SK-N-SH (cell line): ENCODE measurements around the gene SPINT1. TPM values are rescaled to one million over a fixed set of nuclear protein-coding genes. Genes with fewer than 3 reads are reported as not detected.

Source experiments
- CTCF ChIA-PET: fragments of 300-600, 350-600 bp; formaldehyde crosslinking; extraction: SDS; loops from one replicate; lab custom pipeline; 2021; lab: Yijun Ruan, JAX
- POLR2A ChIA-PET: fragments of 350-600 bp; sonication (Branson Sonifier 250); formaldehyde crosslinking; extraction: SDS; loops from one replicate; lab custom pipeline; 2020; ENCODE audit warnings: antibody characterized with exemption, inconsistent platforms; lab: Yijun Ruan, JAX
- DNase-seq: peaks from one replicate; pipeline ENCODE4 v3.0.0; 2012
- H2AFZ ChIP-seq: fragments of 200-600 bp; sonication (generic); 2 replicates; pipeline ENCODE4 v1.8.1; 2016; ENCODE audit warnings: antibody characterized with exemption, mild to moderate bottlenecking, low read depth
- H3F3A ChIP-seq: fragments of 200-600 bp; sonication (generic); replicated peaks from 2 replicates; pipeline ENCODE3; 2016; ENCODE audit warnings: antibody characterized with exemption, mild to moderate bottlenecking; ENCODE audit not compliant: insufficient read depth
- H3K27ac ChIP-seq, 2 experiments: fragments of 200-500 bp in 1 of 2; fragments of 200-600 bp in 1 of 2; sonication (Bioruptor generic) in 1 of 2; sonication (generic), shearing (Covaris generic) in 1 of 2; 2 replicates each; pipeline versions ENCODE4 v1.5.1 to v1.6.1; 2014 to 2016; ENCODE audit warnings: low read depth in 2 of 2, inconsistent platforms in 1 of 2, low read length in 1 of 2, mild to moderate bottlenecking in 1 of 2, mixed read lengths in 1 of 2
- H3K27me3 ChIP-seq: fragments of 200-600 bp; sonication (generic), shearing (Covaris generic); 2 replicates; pipeline ENCODE4 v1.6.1; 2016; ENCODE audit warnings: mixed run types; ENCODE audit not compliant: insufficient read depth
- H3K36me3 ChIP-seq, 2 experiments: fragments of 200-500 bp in 1 of 2; fragments of 200-600 bp in 1 of 2; sonication (Bioruptor generic) in 1 of 2; sonication (generic) in 1 of 2; replicated peaks in 1 of 2; 2 replicates each; pipeline versions ENCODE3 to v1.5.1; 2014 to 2016; ENCODE audit warnings: low read length in 1 of 2, mild to moderate bottlenecking in 1 of 2; ENCODE audit not compliant: insufficient read depth in 2 of 2, control insufficient read depth in 1 of 2
- H3K4me1 ChIP-seq, 2 experiments: fragments of 200-500 bp in 1 of 2; fragments of 200-600 bp in 1 of 2; sonication (Bioruptor generic) in 1 of 2; sonication (generic), shearing (Covaris generic) in 1 of 2; 2 replicates each; pipeline versions ENCODE4 v1.5.1 to v1.6.1; 2014 to 2016; ENCODE audit warnings: low read depth in 1 of 2, low read length in 1 of 2, mixed run types in 1 of 2; ENCODE audit not compliant: insufficient read depth in 2 of 2, control insufficient read depth in 1 of 2
- H3K4me2 ChIP-seq: fragments of 200-600 bp; sonication (generic), shearing (Covaris generic); 2 replicates; pipeline ENCODE4 v1.6.1; 2017; ENCODE audit warnings: mixed run types
- H3K4me3 ChIP-seq, 2 experiments: fragments of 200-500 bp in 1 of 2; fragments of 200-600 bp in 1 of 2; sonication (Bioruptor generic) in 1 of 2; sonication (generic), shearing (Covaris generic) in 1 of 2; 2 replicates each; pipeline versions ENCODE4 v1.5.1 to v1.8.1; 2014 to 2016; ENCODE audit warnings: low read depth in 2 of 2, inconsistent platforms in 1 of 2, low read length in 1 of 2, mild to moderate bottlenecking in 1 of 2, mixed read lengths in 1 of 2, moderate library complexity in 1 of 2
- H3K79me2 ChIP-seq: fragments of 200-600 bp; sonication (generic); 2 replicates; pipeline ENCODE4 v1.8.1; 2017; ENCODE audit warnings: mild to moderate bottlenecking; ENCODE audit not compliant: insufficient read depth
- H3K9ac ChIP-seq: fragments of 200-600 bp; sonication (generic); 2 replicates; pipeline ENCODE4 v1.6.1; 2017; ENCODE audit warnings: mixed run types
- H3K9me2 ChIP-seq: fragments of 200-600 bp; sonication (generic); 2 replicates; pipeline ENCODE4 v1.6.1; 2017; ENCODE audit warnings: mixed run types
- H3K9me3 ChIP-seq: fragments of 200-600 bp; sonication (generic); 2 replicates; pipeline ENCODE4 v1.6.1; 2017; ENCODE audit warnings: mixed run types, mild to moderate bottlenecking, moderate library complexity
- H4K20me1 ChIP-seq: fragments of 200-600 bp; sonication (generic); 2 replicates; pipeline ENCODE4 v1.6.1; 2017; ENCODE audit warnings: mild to moderate bottlenecking, mixed run types; ENCODE audit not compliant: insufficient read depth
- CHD2 ChIP-seq: fragments of 150-350 bp; IDR thresholded peaks from 2 replicates; pipeline ENCODE4 v1.6.1; 2018; ENCODE audit warnings: low read length; ENCODE audit not compliant: partially characterized antibody
- ELF1 ChIP-seq: IDR thresholded peaks from 2 replicates; pipeline ENCODE4 v1.4.0; 2012
- EP300 ChIP-seq, 2 experiments: IDR thresholded peaks; 2 replicates each; pipeline versions ENCODE4 v1.4.0 to v1.6.1; 2012; ENCODE audit warnings: borderline replicate concordance in 1 of 2, low read depth in 1 of 2, low read length in 1 of 2
- EZH2phosphoT487 ChIP-seq: fragments of 200-600 bp; sonication (generic); IDR thresholded peaks from 2 replicates; pipeline ENCODE4 v1.6.1; 2017; ENCODE audit warnings: low read depth, mixed run types, mild to moderate bottlenecking, antibody characterized with exemption, moderate library complexity, borderline replicate concordance
- FOXJ3 ChIP-seq: sonication (generic); formaldehyde crosslinking; IDR thresholded peaks from 2 replicates; pipeline ENCODE4 v1.5.1; 2020; ENCODE audit warnings: mild to moderate bottlenecking, missing genetic modification reagents
- FOXM1 ChIP-seq: IDR thresholded peaks from 2 replicates; pipeline ENCODE4 v1.4.0; 2012; ENCODE audit warnings: low read depth, mild to moderate bottlenecking
- MAX ChIP-seq: IDR thresholded peaks from 2 replicates; pipeline ENCODE4 v1.4.0; 2012; ENCODE audit warnings: low read depth
- MEF2A ChIP-seq: IDR thresholded peaks from 2 replicates; pipeline ENCODE4 v1.4.0; 2012; ENCODE audit warnings: low read depth, borderline replicate concordance
- MXI1 ChIP-seq: IDR thresholded peaks from 2 replicates; pipeline ENCODE4 v1.6.1; 2012; ENCODE audit warnings: mild to moderate bottlenecking, low read depth, low read length, improper control_type of control experiment
- PBX3 ChIP-seq: IDR thresholded peaks from 2 replicates; pipeline ENCODE4; 2012
- RAD21 ChIP-seq: IDR thresholded peaks from 2 replicates; pipeline ENCODE4 v1.6.1; 2012; ENCODE audit warnings: mild to moderate bottlenecking, low read length
- RCOR1 ChIP-seq: fragments of 150-350 bp; IDR thresholded peaks from 2 replicates; pipeline ENCODE4 v1.6.1; 2017; ENCODE audit warnings: antibody characterized with exemption, low read length
- TAF1 ChIP-seq: IDR thresholded peaks from 2 replicates; pipeline ENCODE4 v1.6.1; 2012; ENCODE audit warnings: low read depth, mild to moderate bottlenecking, low read length, moderate library complexity, borderline replicate concordance
- TEAD4 ChIP-seq: IDR thresholded peaks from 2 replicates; pipeline ENCODE4 v1.4.0; 2012; ENCODE audit warnings: mild to moderate bottlenecking, borderline replicate concordance; ENCODE audit not compliant: insufficient read depth
- USF2 ChIP-seq: fragments of 150-350 bp; IDR thresholded peaks from 2 replicates; pipeline ENCODE4 v1.6.1; 2017; ENCODE audit warnings: antibody characterized with exemption, low read length, low read depth, borderline replicate concordance
- YY1 ChIP-seq: IDR thresholded peaks from 2 replicates; pipeline ENCODE4 v1.4.0; 2012; ENCODE audit warnings: low read depth, mild to moderate bottlenecking
- ZBTB33 ChIP-seq: IDR thresholded peaks from 2 replicates; pipeline ENCODE4 v1.4.0; 2012; ENCODE audit warnings: low read depth, borderline replicate concordance
- WGBS: methylation state at CpG from one replicate; pipeline ENCODE4 v1.1.6; 2017; ENCODE audit warnings: low lambda C conversion rate; 5-methylcytosine and 5-hydroxymethylcytosine counted together
- polyA plus RNA-seq, 3 experiments: library from polyadenylated mRNA; depleted of rRNA; stranded (reverse); fragments of >200 nt; gene quantifications; 2 replicates each; pipeline ENCODE4 v1.2.3, GENCODE V29; 2012
- TF ChIP-seq, protein P1 (sequence below): fragments of 150-350 bp; IDR thresholded peaks from 2 replicates; pipeline ENCODE4 v1.6.1; 2016; ENCODE audit warnings: mild to moderate bottlenecking, low read depth, low read length
- TF ChIP-seq, protein P2 (sequence below): fragments of 200-600 bp; sonication (generic); IDR thresholded peaks from 2 replicates; pipeline ENCODE4 v1.6.1; 2017; ENCODE audit warnings: antibody characterized with exemption, mild to moderate bottlenecking, moderate library complexity

SPINT1 gene
- polyA plus RNA-seq, 1 of the 3 experiments (the other 2 are of a cell fraction): 2.0 TPM

DNA sequence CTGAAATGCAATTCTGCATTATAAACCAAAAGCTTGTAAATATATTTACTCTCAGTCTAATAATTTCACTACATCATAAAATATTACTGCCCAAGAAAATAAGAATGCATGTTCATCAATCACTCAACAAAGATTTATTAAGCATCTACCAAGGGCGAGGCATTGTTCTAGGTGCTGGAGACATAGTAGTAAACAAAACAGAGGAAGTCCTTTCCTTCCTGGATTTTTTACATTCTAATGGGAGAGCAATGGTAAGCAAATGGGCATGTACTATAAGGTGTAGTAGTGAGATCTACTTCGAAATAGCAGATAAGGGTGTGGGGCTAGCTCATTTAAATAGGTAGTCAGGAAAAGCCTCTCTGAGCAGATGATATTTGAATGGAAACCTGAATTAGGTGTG lies 47.8 kb upstream of the SPINT1 start:
- Histone ChIP-seq H2AFZ (no peak overlapping the region), H3K27ac (no peak overlapping the region), H3K9me3 (no peaks in the 10 kb centered on the region), H3K9me2 (no peaks in the 10 kb centered on the region), H4K20me1 (no peaks in the 10 kb centered on the region), H3K9ac (no peak overlapping the region), H3K36me3 (peaks cover 0 to 5% of the 10 kb centered on the region in 2 experiments), H3K4me1 (peaks cover 0 to 4% of the 10 kb centered on the region in 2 experiments; a peak in 1 of 4 replicates), H3K27me3 (no peaks in the 10 kb centered on the region), H3F3A (peaks cover 11% of the 10 kb centered on the region), H3K79me2 (peaks cover 71% of the 10 kb centered on the region), H3K4me2 (no peak overlapping the region), H3K4me3 (no peak overlapping the region)
- ChIA-PET POLR2A (no interaction called here), CTCF (interaction anchor here (1.5 to 1.9 kb wide), 2 partner anchors 14 to 206 kb away, joined by 3 to 9 read pairs; no protein-coding TSS in a partner anchor)
- 91% methylated on average over 2 of the region's 2 CpGs for WGBS
- TF ChIP-seq ELF1 (no peak), RAD21 (no peak), EP300 (IDR thresholded peaks at IDR 0.05; ENCODE audit: borderline replicate concordance in 1 of 2, low read depth in 1 of 2, low read length in 1 of 2) (no peak), FOXJ3 (no peak), ZBTB33 (no peak), MAX (no peak), TAF1 (no peak), YY1 (no peak), MXI1 (no peak), CHD2 (no peak), MEF2A (no peak)
- TF ChIP-seq, protein P1, sequence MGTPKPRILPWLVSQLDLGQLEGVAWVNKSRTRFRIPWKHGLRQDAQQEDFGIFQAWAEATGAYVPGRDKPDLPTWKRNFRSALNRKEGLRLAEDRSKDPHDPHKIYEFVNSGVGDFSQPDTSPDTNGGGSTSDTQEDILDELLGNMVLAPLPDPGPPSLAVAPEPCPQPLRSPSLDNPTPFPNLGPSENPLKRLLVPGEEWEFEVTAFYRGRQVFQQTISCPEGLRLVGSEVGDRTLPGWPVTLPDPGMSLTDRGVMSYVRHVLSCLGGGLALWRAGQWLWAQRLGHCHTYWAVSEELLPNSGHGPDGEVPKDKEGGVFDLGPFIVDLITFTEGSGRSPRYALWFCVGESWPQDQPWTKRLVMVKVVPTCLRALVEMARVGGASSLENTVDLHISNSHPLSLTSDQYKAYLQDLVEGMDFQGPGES: no peak
- no peak for DNase-seq

- Histone ChIP-seq H3K79me2 (peaks cover 73% of the 10 kb centered on the region), H3K4me1 (peaks cover 0 to 4% of the 10 kb centered on the region in 2 experiments; a peak in 1 of 4 replicates), H2AFZ (no peak overlapping the region), H3K9ac (no peak overlapping the region), H3F3A (peaks cover 11% of the 10 kb centered on the region), H3K4me3 (no peak overlapping the region), H3K9me2 (no peaks in the 10 kb centered on the region), H3K4me2 (no peak overlapping the region), H3K27ac (no peak overlapping the region), H3K9me3 (no peaks in the 10 kb centered on the region), H3K27me3 (no peaks in the 10 kb centered on the region), H4K20me1 (no peaks in the 10 kb centered on the region), H3K36me3 (peaks cover 0 to 5% of the 10 kb centered on the region in 2 experiments)
- WGBS: 97% methylated on average over 5 of the region's 5 CpGs
- POLR2A ChIA-PET: no interaction called here
- CTCF ChIA-PET: interaction anchor here (0.6 to 1.9 kb wide), 3 partner anchors 14 to 206 kb away, joined by 3 to 9 read pairs (median 4); no protein-coding TSS in a partner anchor
- DNase-seq: no peak
- TF ChIP-seq USF2 (no peak), TEAD4 (no peak), EZH2phosphoT487 (no peak), ELF1 (no peak), FOXM1 (no peak), RCOR1 (no peak), PBX3 (no peak)
- TF ChIP-seq, protein P1: no peak
- TF ChIP-seq, protein P2, sequence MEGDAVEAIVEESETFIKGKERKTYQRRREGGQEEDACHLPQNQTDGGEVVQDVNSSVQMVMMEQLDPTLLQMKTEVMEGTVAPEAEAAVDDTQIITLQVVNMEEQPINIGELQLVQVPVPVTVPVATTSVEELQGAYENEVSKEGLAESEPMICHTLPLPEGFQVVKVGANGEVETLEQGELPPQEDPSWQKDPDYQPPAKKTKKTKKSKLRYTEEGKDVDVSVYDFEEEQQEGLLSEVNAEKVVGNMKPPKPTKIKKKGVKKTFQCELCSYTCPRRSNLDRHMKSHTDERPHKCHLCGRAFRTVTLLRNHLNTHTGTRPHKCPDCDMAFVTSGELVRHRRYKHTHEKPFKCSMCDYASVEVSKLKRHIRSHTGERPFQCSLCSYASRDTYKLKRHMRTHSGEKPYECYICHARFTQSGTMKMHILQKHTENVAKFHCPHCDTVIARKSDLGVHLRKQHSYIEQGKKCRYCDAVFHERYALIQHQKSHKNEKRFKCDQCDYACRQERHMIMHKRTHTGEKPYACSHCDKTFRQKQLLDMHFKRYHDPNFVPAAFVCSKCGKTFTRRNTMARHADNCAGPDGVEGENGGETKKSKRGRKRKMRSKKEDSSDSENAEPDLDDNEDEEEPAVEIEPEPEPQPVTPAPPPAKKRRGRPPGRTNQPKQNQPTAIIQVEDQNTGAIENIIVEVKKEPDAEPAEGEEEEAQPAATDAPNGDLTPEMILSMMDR: no peak
Measured at GRCh38 chr15:40796512-40796911, 47.3 kb upstream of the SPINT1 start.
